HepG2 (cell line): ENCODE results near the gene C1QTNF3. TPM values are rescaled to one million over a fixed set of nuclear protein-coding genes. Genes with fewer than 3 reads are reported as not detected.
A peak's percentile ranks its signal among the peaks of the same experiment; 100 is the strongest.

Experiments used
- FOXK2 ChIP-seq: fragments of 450-650 bp; IDR thresholded peaks from 2 replicates; pipeline ENCODE4 v1.6.1; 2016
- GATAD1 ChIP-seq: IDR thresholded peaks from 2 replicates; pipeline ENCODE4 v1.6.1; 2016; ENCODE audit warnings: missing genetic modification reagents, missing compliant biosample characterization
- GZF1 ChIP-seq: sonication (generic); formaldehyde crosslinking; IDR thresholded peaks from 2 replicates; pipeline ENCODE4 v1.5.1; 2020; ENCODE audit warnings: mild to moderate bottlenecking, missing genetic modification reagents
- HNRNPLL ChIP-seq: fragments of 200-400 bp; formaldehyde crosslinking; IDR thresholded peaks from 2 replicates; pipeline ENCODE4 v1.6.1; 2017; ENCODE audit warnings: mild to moderate bottlenecking, low read depth, low read length; ENCODE audit not compliant: poor library complexity, severe bottlenecking
- IKZF4 ChIP-seq: sonication (generic); formaldehyde crosslinking; IDR thresholded peaks from 2 replicates; pipeline ENCODE4 v1.5.1; 2020; ENCODE audit warnings: borderline replicate concordance, mild to moderate bottlenecking, low read depth, missing genetic modification reagents; ENCODE audit errors: not compliant biosample characterization
- KAT8 ChIP-seq: IDR thresholded peaks from 2 replicates; pipeline ENCODE4 v1.6.1; 2016; ENCODE audit warnings: missing genetic modification reagents, missing compliant biosample characterization
- MED1 ChIP-seq: sonication (generic); formaldehyde crosslinking; IDR thresholded peaks from 2 replicates; pipeline ENCODE4 v1.4.0; 2020; ENCODE audit warnings: missing genetic modification reagents
- NBN ChIP-seq: fragments of 450-650 bp; conservative IDR thresholded peaks from 2 replicates; pipeline ENCODE4 v1.6.1; 2017
- SIX1 ChIP-seq: sonication (generic); formaldehyde crosslinking; IDR thresholded peaks from 2 replicates; pipeline ENCODE4 v1.4.0; 2020; ENCODE audit warnings: missing genetic modification reagents, borderline replicate concordance
- TEAD3 ChIP-seq: optimal IDR thresholded peaks from 2 replicates; pipeline ENCODE3; 2016; ENCODE audit warnings: borderline replicate concordance
- U2AF1 ChIP-seq: fragments of 200-400 bp; formaldehyde crosslinking; optimal IDR thresholded peaks from 2 replicates; pipeline ENCODE3; 2017; ENCODE audit warnings: mild to moderate bottlenecking, low read depth, low read length
- ZIK1 ChIP-seq: sonication (generic); formaldehyde crosslinking; IDR thresholded peaks from 2 replicates; pipeline ENCODE4 v1.5.0; 2020; ENCODE audit warnings: mild to moderate bottlenecking, low read depth, missing genetic modification reagents, borderline replicate concordance
- ZNF12 ChIP-seq: sonication (generic); formaldehyde crosslinking; IDR thresholded peaks from 2 replicates; pipeline ENCODE4 v1.5.0; 2020; ENCODE audit warnings: missing genetic modification reagents
- ZNF180 ChIP-seq: sonication (generic); formaldehyde crosslinking; IDR thresholded peaks from 2 replicates; pipeline ENCODE4 v1.4.0; 2020; ENCODE audit warnings: low read depth, missing genetic modification reagents, borderline replicate concordance
- ZNF350 ChIP-seq: sonication (generic); formaldehyde crosslinking; IDR thresholded peaks from 2 replicates; pipeline ENCODE4 v1.4.0; 2020; ENCODE audit warnings: mild to moderate bottlenecking, low read depth, missing genetic modification reagents, borderline replicate concordance
- polyA plus RNA-seq, 8 experiments: library from polyadenylated mRNA; depleted of rRNA in 3 of 8; stranded (reverse) in 7 of 8; unstranded in 1 of 8; fragments of >200 nt; fragmentation: Illumina TruSeq in 4 of 8; extraction: Trizol in 4 of 8; gene quantifications; 2 replicates each; pipeline versions ENCODE4 v1.2.1 to v1.2.3, GENCODE V29; 2011 to 2016; ENCODE audit warnings: low read depth in 4 of 8, missing spikeins in 1 of 8, mixed read lengths in 1 of 8; ENCODE audit not compliant: insufficient read depth in 1 of 8
- total RNA-seq, 5 experiments: library from RNA; depleted of rRNA; stranded (reverse); fragments of >200 nt; fragmentation: Illumina TruSeq; extraction: Trizol; gene quantifications; 2 replicates each; pipeline ENCODE4 v1.2.3, GENCODE V29; 2016; ENCODE audit warnings: low read depth in 1 of 5
- TF ChIP-seq, protein P1 (sequence below): IDR thresholded peaks from 2 replicates; pipeline ENCODE4 v1.6.1; 2016; ENCODE audit warnings: low read depth
- TF ChIP-seq, protein P2 (sequence below): sonication (generic); formaldehyde crosslinking; IDR thresholded peaks from 2 replicates; pipeline ENCODE4 v1.4.0; 2020; ENCODE audit warnings: missing genetic modification reagents, borderline replicate concordance
- TF ChIP-seq, protein P3 (sequence below): sonication (generic); formaldehyde crosslinking; IDR thresholded peaks from 2 replicates; pipeline ENCODE4 v1.5.0; 2020; ENCODE audit warnings: mild to moderate bottlenecking, missing genetic modification reagents
- TF ChIP-seq, protein P4 (sequence below): IDR thresholded peaks from 2 replicates; pipeline ENCODE4 v1.6.1; 2016; ENCODE audit warnings: control low read depth

C1QTNF3 gene
- total and polyA plus RNA-seq, 2 of the 13 experiments (the other 11 are each of a cell fraction or from before 2014, with no cell fraction given) = 3.3 to 10.8 TPM

DNA sequence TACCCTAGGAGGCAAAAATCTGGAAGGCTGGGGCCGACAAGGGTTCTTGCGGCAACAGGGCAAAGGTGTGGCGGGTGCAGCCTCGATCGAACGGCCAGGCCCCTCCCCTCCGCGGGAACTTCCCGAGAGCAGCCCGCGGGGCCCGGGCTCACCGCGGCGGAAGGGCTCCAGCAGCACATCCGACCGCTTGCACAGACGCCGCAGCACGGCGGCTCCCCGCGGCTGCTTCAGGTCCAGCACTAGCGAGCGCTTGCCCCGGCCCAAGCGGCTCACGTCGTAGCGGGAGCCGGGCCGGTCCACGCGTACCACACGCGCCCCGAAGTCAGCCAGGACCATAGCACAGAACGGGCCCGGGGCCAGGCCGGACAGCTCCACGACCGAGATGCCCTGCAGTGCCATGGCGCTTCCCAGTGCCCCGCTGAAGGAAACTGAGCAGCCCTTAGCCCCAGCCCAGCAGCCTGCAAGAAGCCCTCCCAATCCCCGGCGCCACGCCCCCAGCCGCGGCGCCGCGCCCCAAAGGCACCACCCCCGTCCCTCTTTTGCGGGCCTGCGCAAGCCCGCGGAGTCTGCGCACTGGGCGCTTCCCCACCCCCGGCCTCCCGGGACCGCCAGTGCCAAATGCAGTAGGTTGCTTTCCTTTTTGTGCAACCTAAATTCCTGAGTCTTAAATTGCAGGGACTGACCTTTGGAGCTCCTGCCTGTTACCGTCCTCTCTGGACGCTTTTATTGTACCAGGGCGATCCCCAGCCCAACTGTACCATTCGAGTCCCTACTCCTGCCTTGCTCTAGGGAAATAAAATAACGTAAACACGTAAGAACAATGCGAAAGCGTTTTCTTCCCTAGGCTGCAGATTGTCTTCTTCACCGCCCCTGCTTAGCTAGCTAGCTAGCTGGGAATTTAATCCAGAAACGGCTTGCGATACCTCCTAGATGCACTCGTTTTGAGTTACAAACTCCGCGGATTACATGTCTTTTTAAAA, 35.1 kb downstream of the C1QTNF3 start, which contains the start of gene AMACR (continued):
- TF ChIP-seq ZNF350 (peak; percentile 86; the same call in 1 of the 2 replicates), GATAD1 (CRISPR knock-in tag) (peak; percentile 75), NBN (no peak), GZF1 (CRISPR knock-in tag) (no peak), KAT8 (peak; percentile 77), TEAD3 (CRISPR knock-in tag) (peak; percentile 93), ZIK1 (CRISPR knock-in tag) (peak; percentile 57), MED1 (CRISPR knock-in tag) (no peak; the same call in none of the 2 replicates), U2AF1 (peak; percentile 62), FOXK2 (peak; percentile 41; the same call in 1 of the 2 replicates), ZNF180 (CRISPR knock-in tag) (no peak), SIX1 (CRISPR knock-in tag) (0 out of 2 replicates have a peak, but pooled peaks have one; percentile 27), IKZF4 (CRISPR knock-in tag) (no peak), ZNF12 (CRISPR knock-in tag) (peak; percentile 32; the same call in 1 of the 2 replicates), HNRNPLL (peak; percentile 98)
- TF ChIP-seq, protein P1, sequence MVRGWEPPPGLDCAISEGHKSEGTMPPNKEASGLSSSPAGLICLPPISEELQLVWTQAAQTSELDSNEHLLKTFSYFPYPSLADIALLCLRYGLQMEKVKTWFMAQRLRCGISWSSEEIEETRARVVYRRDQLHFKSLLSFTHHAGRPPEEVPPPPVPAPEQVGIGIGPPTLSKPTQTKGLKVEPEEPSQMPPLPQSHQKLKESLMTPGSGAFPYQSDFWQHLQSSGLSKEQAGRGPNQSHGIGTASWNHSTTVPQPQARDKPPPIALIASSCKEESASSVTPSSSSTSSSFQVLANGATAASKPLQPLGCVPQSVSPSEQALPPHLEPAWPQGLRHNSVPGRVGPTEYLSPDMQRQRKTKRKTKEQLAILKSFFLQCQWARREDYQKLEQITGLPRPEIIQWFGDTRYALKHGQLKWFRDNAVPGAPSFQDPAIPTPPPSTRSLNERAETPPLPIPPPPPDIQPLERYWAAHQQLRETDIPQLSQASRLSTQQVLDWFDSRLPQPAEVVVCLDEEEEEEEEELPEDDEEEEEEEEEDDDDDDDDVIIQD (CRISPR knock-in tag) = 0 out of 2 replicates have a peak, but pooled peaks have one; percentile 48
- TF ChIP-seq, protein P2, sequence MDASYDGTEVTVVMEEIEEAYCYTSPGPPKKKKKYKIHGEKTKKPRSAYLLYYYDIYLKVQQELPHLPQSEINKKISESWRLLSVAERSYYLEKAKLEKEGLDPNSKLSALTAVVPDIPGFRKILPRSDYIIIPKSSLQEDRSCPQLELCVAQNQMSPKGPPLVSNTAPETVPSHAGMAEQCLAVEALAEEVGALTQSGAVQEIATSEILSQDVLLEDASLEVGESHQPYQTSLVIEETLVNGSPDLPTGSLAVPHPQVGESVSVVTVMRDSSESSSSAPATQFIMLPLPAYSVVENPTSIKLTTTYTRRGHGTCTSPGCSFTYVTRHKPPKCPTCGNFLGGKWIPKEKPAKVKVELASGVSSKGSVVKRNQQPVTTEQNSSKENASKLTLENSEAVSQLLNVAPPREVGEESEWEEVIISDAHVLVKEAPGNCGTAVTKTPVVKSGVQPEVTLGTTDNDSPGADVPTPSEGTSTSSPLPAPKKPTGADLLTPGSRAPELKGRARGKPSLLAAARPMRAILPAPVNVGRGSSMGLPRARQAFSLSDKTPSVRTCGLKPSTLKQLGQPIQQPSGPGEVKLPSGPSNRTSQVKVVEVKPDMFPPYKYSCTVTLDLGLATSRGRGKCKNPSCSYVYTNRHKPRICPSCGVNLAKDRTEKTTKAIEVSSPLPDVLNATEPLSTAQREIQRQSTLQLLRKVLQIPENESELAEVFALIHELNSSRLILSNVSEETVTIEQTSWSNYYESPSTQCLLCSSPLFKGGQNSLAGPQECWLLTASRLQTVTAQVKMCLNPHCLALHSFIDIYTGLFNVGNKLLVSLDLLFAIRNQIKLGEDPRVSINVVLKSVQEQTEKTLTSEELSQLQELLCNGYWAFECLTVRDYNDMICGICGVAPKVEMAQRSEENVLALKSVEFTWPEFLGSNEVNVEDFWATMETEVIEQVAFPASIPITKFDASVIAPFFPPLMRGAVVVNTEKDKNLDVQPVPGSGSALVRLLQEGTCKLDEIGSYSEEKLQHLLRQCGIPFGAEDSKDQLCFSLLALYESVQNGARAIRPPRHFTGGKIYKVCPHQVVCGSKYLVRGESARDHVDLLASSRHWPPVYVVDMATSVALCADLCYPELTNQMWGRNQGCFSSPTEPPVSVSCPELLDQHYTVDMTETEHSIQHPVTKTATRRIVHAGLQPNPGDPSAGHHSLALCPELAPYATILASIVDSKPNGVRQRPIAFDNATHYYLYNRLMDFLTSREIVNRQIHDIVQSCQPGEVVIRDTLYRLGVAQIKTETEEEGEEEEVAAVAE (CRISPR knock-in tag) = peak; percentile 65; the same call in 1 of the 2 replicates
- TF ChIP-seq, protein P3, sequence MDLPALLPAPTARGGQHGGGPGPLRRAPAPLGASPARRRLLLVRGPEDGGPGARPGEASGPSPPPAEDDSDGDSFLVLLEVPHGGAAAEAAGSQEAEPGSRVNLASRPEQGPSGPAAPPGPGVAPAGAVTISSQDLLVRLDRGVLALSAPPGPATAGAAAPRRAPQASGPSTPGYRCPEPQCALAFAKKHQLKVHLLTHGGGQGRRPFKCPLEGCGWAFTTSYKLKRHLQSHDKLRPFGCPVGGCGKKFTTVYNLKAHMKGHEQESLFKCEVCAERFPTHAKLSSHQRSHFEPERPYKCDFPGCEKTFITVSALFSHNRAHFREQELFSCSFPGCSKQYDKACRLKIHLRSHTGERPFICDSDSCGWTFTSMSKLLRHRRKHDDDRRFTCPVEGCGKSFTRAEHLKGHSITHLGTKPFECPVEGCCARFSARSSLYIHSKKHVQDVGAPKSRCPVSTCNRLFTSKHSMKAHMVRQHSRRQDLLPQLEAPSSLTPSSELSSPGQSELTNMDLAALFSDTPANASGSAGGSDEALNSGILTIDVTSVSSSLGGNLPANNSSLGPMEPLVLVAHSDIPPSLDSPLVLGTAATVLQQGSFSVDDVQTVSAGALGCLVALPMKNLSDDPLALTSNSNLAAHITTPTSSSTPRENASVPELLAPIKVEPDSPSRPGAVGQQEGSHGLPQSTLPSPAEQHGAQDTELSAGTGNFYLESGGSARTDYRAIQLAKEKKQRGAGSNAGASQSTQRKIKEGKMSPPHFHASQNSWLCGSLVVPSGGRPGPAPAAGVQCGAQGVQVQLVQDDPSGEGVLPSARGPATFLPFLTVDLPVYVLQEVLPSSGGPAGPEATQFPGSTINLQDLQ (CRISPR knock-in tag) = peak; percentile 73; the same call in 1 of the 2 replicates
- TF ChIP-seq, protein P4, sequence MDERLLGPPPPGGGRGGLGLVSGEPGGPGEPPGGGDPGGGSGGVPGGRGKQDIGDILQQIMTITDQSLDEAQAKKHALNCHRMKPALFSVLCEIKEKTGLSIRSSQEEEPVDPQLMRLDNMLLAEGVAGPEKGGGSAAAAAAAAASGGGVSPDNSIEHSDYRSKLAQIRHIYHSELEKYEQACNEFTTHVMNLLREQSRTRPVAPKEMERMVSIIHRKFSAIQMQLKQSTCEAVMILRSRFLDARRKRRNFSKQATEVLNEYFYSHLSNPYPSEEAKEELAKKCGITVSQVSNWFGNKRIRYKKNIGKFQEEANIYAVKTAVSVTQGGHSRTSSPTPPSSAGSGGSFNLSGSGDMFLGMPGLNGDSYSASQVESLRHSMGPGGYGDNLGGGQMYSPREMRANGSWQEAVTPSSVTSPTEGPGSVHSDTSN (CRISPR knock-in tag) = no peak
